Right lobe of liver (tissue), 6 donors: ENCODE results near the gene HOXC11. TPM values are rescaled to one million over a fixed set of nuclear protein-coding genes. Genes with fewer than 3 reads are reported as not detected.
A peak's percentile ranks its signal among the peaks of the same experiment; 100 is the strongest.

ENCODE experiments used
- ATAC-seq, 4 donors: fragments of 200-7000 bp; cut with Tn5 transposase; one replicate each; pipeline ENCODE4 v1.9.1; 2020; ENCODE audit warnings: mild to moderate bottlenecking in 4 of 4, moderate library complexity in 4 of 4
- DNase-seq, 3 donors: peaks; one replicate each; pipeline ENCODE4 v3.0.0-alpha.2; 2020
- H3K27ac ChIP-seq, 3 donors: fragments of 200-600 bp; one replicate each; pipeline ENCODE4 v1.8.0; 2022
- H3K27me3 ChIP-seq, 2 donors: fragments of 200-600 bp; one replicate each; pipeline ENCODE4 v1.8.0; 2022
- H3K36me3 ChIP-seq, 4 donors: fragments of 200-600 bp; sonication (generic) in 1 of 4; one replicate each; pipeline versions ENCODE4 v1.5.1 to v1.8.0; 2017 to 2022; ENCODE audit warnings: control low read depth in 1 of 4
- H3K4me1 ChIP-seq, 4 donors: fragments of 200-600 bp; sonication (generic) in 1 of 4; one replicate each; pipeline versions ENCODE4 v1.5.1 to v1.8.0; 2017 to 2022; ENCODE audit warnings: control low read depth in 1 of 4
- H3K4me3 ChIP-seq, 3 donors: fragments of 200-600 bp; one replicate each; pipeline ENCODE4 v1.8.0; 2022
- H3K9me3 ChIP-seq, 4 donors: fragments of 200-600 bp; sonication (generic) in 1 of 4; one replicate each; pipeline versions ENCODE4 v1.5.1 to v1.8.0; 2017 to 2022; ENCODE audit warnings: control low read depth in 1 of 4
- CTCF ChIP-seq, 4 donors: fragments of 200-600 bp in 3 of 4; fragments of 450-650 bp in 1 of 4; IDR thresholded peaks; one replicate each; pipeline versions ENCODE4 v1.5.1 to v1.8.0; 2016 to 2022; ENCODE audit warnings: antibody characterized with exemption in 4 of 4, mild to moderate bottlenecking in 2 of 4
- POLR2A ChIP-seq: fragments of 450-650 bp; IDR thresholded peaks from one replicate; pipeline ENCODE4 v1.6.1; 2017; ENCODE audit warnings: antibody characterized with exemption, mild to moderate bottlenecking
- WGBS: methylation state at CpG from one replicate; pipeline ENCODE4 v1.1.6; 2018; ENCODE audit warnings: low coverage, low lambda C conversion rate; ENCODE audit not compliant: insufficient coverage; ENCODE audit errors: missing lambda C conversion rate; 5-methylcytosine and 5-hydroxymethylcytosine counted together
- intact Hi-C, 2 donors: fragments of 100-400 bp; cut with DNase I; formaldehyde crosslinking; loops; one replicate each; pipeline versions ENCODE4 v1.11.2 to v1.14.1; 2022
- total RNA-seq, 6 experiments: library from RNA; depleted of rRNA in 2 of 6; stranded (reverse); fragments of >200 nt in 2 of 6; fragmentation: NEBNext Ultra II Directional in 3 of 6; extraction: Animal tissue kit (Norgen Biotek cat#: 25700) in 3 of 6; gene quantifications; one replicate each; pipeline versions ENCODE4 v1.1.0 to v1.2.4, GENCODE V29; 2016 to 2023
- donor health status: DM: no; HTN: yes; CAD: no.
- donor health status: DM: no; HTN: no; CAD: no.
- donor health status: DM: no; HTN: no; CAD: no.
- donor health status: DM: no; HTN: yes; CAD: no.
- donor health status: DM: no; HTN: yes; CAD: no.

HOXC11 gene
- total RNA-seq, 6 experiments from 2014 or later: not detected

GRCh38 chr12:53968214-53969127 lies 4.5 kb upstream of the HOXC11 start:
- Histone ChIP-seq H3K27me3 (peaks cover 5 to 47% of the 10 kb centered on the region in 2 donors), H3K27ac (no peak overlapping the region), H3K36me3 (no peaks in the 10 kb centered on the region), H3K9me3 (no peaks in the 10 kb centered on the region), H3K4me1 (no peaks in the 10 kb centered on the region), H3K4me3 (no peak overlapping the region)
- 11% methylated on average over 23 of the region's 24 CpGs for WGBS
- no peak for ATAC-seq
- TF ChIP-seq POLR2A (no peak), CTCF (IDR thresholded peaks at IDR 0.05) (no peak)
- peak in 1 of 3 donors; percentile 28 for DNase-seq
- intact Hi-C loops: no loop called here

GRCh38 chr12:53969588-53970259 lies 3.2 kb upstream of the HOXC11 start:
- TF ChIP-seq CTCF (IDR thresholded peaks at IDR 0.05): no peak
- no peaks in the 10 kb centered on the region for H3K9me3 ChIP-seq
- no peaks in the 10 kb centered on the region for H3K36me3 ChIP-seq
- no peak overlapping the region for H3K27ac ChIP-seq
- WGBS: 19% methylated on average over 7 of the region's 12 CpGs
- peak in 1 of 4 donors; percentile 45 for ATAC-seq
- DNase-seq: peak in 1 of 3 donors; percentile 50
- no peak overlapping the region for H3K4me3 ChIP-seq
- peaks cover 0 to 3% (median 0%) of the 10 kb centered on the region in 4 donors for H3K4me1 ChIP-seq
- H3K27me3 ChIP-seq: peaks cover 5 to 45% of the 10 kb centered on the region in 2 donors
- intact Hi-C loops: no loop called here

- Histone ChIP-seq H3K4me1 (peaks cover 0 to 5% (median 0%) of the 10 kb centered on the region in 4 donors), H3K27me3 (peaks cover 10 to 47% of the 10 kb centered on the region in 2 donors), H3K4me3 (no peak overlapping the region), H3K27ac (no peak overlapping the region), H3K9me3 (no peaks in the 10 kb centered on the region), H3K36me3 (no peaks in the 10 kb centered on the region)
- DNase-seq (peak in 1 of 3 donors; percentile 7), ATAC-seq (no peak)
- WGBS: 2% methylated on average over 3 of the region's 4 CpGs
- no peak for TF ChIP-seq POLR2A
- no peak for TF ChIP-seq CTCF (IDR thresholded peaks at IDR 0.05)
- intact Hi-C loops: no loop called here
These were observed 2.5 kb upstream of the HOXC11 start for GRCh38 chr12:53970451-53970850.

GRCh38 chr12:53971129-53971528 lies 1.8 kb upstream of the HOXC11 start:
- TF ChIP-seq CTCF (IDR thresholded peaks at IDR 0.05) (no peak), POLR2A (no peak)
- H3K27ac ChIP-seq: no peak overlapping the region
- no peak overlapping the region for H3K4me3 ChIP-seq
- peaks cover 10 to 53% of the 10 kb centered on the region in 2 donors for H3K27me3 ChIP-seq
- peaks cover 0 to 5% (median 0%) of the 10 kb centered on the region in 4 donors for H3K4me1 ChIP-seq
- DNase-seq (no peak), ATAC-seq (no peak)
- WGBS: 57% methylated on average over 3 of the region's 3 CpGs
- H3K9me3 ChIP-seq: no peaks in the 10 kb centered on the region
- H3K36me3 ChIP-seq: no peaks in the 10 kb centered on the region
- intact Hi-C loops: no loop called here
